AG10803 (cell line): ENCODE measurements around the gene CRAMP1.
"Not testable (repeated sequence)": the region's sequence is repeated elsewhere in the genome, so short reads cannot be mapped to it uniquely, and the experiment has no call there.

Experiments used
- DNase-seq: peaks from one replicate; pipeline ENCODE4 v3.0.0; 2010; ENCODE audit warnings: low read depth
- H3K4me3 ChIP-seq: 2 replicates; pipeline ENCODE4 v1.5.1; 2011; ENCODE audit warnings: mild to moderate bottlenecking, low read length, control low read depth
- TF ChIP-seq, protein P1 (sequence below): conservative IDR thresholded peaks from 2 replicates; pipeline ENCODE4 v1.5.1; 2011; ENCODE audit warnings: mild to moderate bottlenecking, low read length, control low read depth, inconsistent platforms

CRAMP1 gene

DNA sequence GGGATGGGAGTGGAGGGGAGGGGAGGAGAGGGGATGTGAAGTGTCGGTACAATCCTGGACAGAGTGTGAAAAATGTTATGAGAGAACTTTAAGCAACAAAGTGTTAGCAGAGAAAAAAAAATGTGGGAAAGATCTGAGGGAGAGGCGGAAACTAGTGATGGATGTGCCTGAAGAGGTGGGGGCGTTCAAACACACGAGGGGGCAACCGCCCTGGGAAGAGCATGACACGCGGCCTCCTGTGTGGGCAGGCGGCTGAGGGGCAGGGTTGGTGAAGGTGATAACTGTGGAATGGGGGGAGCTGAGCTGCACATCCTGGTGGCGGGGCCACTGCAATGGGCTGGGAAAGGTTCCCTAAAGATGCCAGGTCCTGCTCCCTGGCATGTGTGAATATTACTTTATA, 30.4 kb upstream of the CRAMP1 start:
- DNase-seq: no peak
- no peak overlapping the region for H3K4me3 ChIP-seq
- TF ChIP-seq, protein P1, sequence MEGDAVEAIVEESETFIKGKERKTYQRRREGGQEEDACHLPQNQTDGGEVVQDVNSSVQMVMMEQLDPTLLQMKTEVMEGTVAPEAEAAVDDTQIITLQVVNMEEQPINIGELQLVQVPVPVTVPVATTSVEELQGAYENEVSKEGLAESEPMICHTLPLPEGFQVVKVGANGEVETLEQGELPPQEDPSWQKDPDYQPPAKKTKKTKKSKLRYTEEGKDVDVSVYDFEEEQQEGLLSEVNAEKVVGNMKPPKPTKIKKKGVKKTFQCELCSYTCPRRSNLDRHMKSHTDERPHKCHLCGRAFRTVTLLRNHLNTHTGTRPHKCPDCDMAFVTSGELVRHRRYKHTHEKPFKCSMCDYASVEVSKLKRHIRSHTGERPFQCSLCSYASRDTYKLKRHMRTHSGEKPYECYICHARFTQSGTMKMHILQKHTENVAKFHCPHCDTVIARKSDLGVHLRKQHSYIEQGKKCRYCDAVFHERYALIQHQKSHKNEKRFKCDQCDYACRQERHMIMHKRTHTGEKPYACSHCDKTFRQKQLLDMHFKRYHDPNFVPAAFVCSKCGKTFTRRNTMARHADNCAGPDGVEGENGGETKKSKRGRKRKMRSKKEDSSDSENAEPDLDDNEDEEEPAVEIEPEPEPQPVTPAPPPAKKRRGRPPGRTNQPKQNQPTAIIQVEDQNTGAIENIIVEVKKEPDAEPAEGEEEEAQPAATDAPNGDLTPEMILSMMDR: no peak

- DNase-seq: no peak
- TF ChIP-seq, protein P1: no peak
- no peak overlapping the region for H3K4me3 ChIP-seq
Observed at GRCh38 chr16:1583180-1583579, 29.0 kb upstream of the CRAMP1 start.

DNA sequence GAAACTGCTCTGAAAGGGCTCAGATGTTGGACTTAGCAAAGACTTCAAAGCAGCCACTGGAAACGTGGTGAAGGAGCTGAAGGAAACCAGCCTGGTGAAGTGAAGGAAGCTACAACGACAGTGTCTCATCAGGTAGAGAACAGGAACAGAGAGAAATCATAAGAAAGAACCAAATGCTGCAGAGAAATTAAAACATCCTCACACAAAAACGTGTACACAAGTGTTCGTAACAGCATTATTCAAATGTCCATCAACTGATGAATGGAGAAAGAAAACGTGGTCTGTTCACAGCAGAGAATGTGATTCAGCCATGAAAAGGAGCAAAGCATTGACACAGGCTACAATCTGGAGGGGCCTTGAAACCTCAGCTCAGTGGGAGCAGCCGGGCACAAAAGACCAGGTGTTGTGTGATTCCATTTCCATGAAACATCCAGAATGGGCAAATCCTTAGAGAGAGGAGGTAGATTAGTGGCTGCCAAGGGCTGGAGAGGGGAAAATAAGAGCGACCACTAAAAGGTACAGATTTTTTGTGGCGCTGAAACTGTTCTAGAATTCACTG, 27.2 kb upstream of the CRAMP1 start:
- DNase-seq: no peak
- no peak overlapping the region for H3K4me3 ChIP-seq
- TF ChIP-seq, protein P1: no peak

DNA sequence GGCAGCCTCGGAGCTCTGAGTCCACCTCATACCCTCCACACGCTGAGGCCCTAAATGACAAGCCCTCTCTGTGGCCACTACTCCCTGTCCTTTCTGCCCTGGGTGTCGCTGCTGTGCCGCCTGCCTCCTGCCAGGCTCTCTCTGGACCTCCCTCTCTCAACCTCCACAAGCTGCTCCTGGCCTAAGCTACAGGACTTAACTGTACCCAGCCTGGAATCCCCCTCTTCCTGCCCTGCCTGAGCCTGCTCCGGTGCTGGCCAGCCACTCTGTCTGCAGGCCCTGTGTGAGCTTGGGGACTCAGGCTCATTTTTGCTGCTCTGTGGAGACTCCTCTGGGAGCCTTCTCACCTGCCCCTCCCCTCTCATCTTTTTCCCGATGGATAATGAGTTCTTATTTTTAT, 21.8 kb upstream of the CRAMP1 start:
- no peak overlapping the region for H3K4me3 ChIP-seq
- TF ChIP-seq, protein P1: no peak
- no peak for DNase-seq

- TF ChIP-seq, protein P1: no peak
- no peak for DNase-seq
- no peak overlapping the region for H3K4me3 ChIP-seq
Observed at GRCh38 chr16:1590930-1591705, 21.0 kb upstream of the CRAMP1 start.

GRCh38 chr16:1592446-1592845, 19.7 kb upstream of the CRAMP1 start:
- no peak overlapping the region for H3K4me3 ChIP-seq
- TF ChIP-seq, protein P1: no peak
- no peak for DNase-seq

DNA sequence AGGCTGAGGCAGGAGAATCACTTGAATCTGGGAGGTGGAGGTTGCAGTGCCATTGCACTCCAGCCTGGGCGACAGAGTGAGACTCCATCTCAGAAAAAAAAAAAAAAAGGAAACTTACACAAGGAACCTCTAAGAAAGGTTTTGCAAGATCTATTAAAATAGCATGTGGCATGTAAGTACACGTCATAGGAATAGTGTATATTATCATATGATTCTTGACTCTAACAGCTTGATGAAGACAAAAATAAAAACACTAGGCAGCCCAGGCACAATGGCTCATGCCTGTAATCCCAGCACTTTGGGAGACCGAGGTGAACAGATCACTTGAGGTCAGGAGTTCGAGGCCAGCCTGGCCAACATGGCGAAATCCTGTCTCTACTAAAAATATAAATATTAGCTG, 16.6 kb upstream of the CRAMP1 start:
- H3K4me3 ChIP-seq, DNase-seq: not testable (repeated sequence)
